Fibroblast of mammary gland (primary cell): Measurements from ENCODE around the gene FGFBP1.

Experiments used
- DNase-seq: peaks from one replicate; pipeline ENCODE4 v3.0.0-alpha.2; 2010; ENCODE audit warnings: low read depth
- H3K4me3 ChIP-seq: 2 replicates; pipeline ENCODE4 v1.5.1; 2011; ENCODE audit warnings: low read depth, mild to moderate bottlenecking, low read length, moderate library complexity; ENCODE audit not compliant: control insufficient read depth
- CTCF ChIP-seq: conservative IDR thresholded peaks from 2 replicates; pipeline ENCODE4 v1.5.1; 2011; ENCODE audit warnings: low read depth, low read length, inconsistent platforms; ENCODE audit not compliant: control insufficient read depth, insufficient read depth

FGFBP1 gene

DNA sequence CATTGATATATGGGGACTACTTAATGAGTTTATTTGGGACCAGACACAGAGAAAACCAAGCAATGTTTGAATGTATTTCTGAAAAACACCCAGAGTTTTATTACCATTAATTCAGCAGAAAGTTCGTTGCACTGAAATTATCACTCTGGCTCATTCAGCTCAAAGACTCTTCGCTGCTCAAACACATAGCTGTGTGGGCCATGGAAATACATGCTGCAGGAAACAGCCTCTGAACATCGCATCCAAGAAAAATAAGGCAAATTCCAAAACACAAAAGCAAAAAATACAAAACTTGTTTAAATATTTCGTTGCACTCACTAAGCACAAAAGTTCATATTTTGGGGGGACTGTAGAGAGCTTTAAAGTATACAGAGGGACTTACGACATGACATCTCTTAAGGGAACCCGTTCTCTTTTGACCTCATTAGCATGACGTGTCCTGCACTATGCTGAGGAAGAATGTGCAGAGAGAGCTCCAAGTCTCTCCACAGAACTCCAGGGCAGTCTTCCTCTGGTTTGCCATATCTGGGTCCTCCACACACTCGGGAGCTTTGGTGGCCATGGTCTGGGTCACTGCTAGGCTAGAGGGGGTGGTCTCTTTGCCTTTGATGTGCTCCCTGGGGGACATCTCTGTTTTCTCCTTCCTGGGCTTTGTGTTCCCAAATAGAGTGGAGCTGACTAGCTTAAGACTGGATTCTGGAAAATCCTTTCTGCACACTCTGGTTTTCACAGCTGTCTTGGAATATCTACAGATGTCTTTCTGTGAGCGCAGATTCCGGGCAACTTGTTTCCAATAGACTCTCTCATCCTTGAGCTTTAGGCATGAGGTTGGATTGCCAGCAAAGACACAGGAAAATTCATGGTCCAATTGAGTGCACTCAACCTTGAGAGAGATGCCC, 2.8 kb downstream of the FGFBP1 start:
- H3K4me3 ChIP-seq: no peak overlapping the region
- TF ChIP-seq CTCF: no peak
- DNase-seq: no peak

GRCh38 chr4:15934259-15934658, 4.3 kb downstream of the FGFBP1 start:
- no peak overlapping the region for H3K4me3 ChIP-seq
- no peak for DNase-seq
- TF ChIP-seq CTCF: no peak

DNA sequence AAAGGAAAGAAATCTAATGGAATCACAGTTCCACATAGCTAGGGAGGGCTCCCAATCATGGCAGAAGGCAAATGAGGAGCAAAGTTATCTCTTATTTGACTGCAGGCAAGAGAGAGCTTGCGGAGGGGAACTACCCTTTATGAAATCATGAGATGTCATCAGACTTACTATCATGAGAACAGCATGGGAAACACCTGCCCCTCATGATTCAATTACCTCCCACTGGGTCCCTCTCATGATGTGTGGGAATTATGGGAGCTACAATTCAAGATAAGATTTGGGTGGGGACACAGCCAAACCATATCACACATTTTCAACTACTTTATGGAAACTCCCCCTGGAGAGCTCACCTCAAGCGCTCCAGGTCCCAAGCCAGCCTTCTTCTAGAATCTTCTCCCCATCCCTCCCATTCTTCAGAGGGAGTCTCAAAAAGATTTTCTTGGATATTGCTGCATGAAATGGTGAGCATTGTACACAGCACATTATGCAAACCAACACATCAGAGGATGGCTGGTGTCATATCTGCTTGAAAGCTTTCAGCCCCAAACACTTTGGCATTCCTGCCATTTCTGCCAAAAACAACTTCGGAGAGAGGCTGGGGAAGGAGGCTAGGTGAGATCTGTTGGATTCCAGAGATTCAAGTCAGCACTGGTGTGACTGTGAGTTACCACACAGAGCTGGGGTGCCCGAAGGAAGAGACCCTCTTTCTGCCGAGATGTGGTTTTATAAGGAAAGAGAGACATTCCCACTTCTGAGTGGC, 6.9 kb downstream of the FGFBP1 start:
- TF ChIP-seq CTCF: no peak

GRCh38 chr4:15930314-15930713, 8.2 kb downstream of the FGFBP1 start:
- TF ChIP-seq CTCF: no peak
- DNase-seq: peak; percentile 59
- H3K4me3 ChIP-seq: no peak overlapping the region

More for the DNA sequence above, 6.9 kb downstream of the FGFBP1 start:
- no peak overlapping the region for H3K4me3 ChIP-seq
- no peak for DNase-seq

- DNase-seq: no peak
- no peak overlapping the region for H3K4me3 ChIP-seq
- no peak for TF ChIP-seq CTCF
Measured at GRCh38 chr4:15929540-15929939, 9.0 kb downstream of the FGFBP1 start.

GRCh38 chr4:15928883-15929282, 9.7 kb downstream of the FGFBP1 start:
- DNase-seq: no peak
- no peak for TF ChIP-seq CTCF
- no peak overlapping the region for H3K4me3 ChIP-seq
